NB4 (cell line): ENCODE measurements around the gene KDM4C.

ENCODE experiments used
- DNase-seq: peaks from one replicate; pipeline ENCODE4 v3.0.0; 2010; ENCODE audit warnings: low read depth
- H3K4me3 ChIP-seq: one replicate; pipeline ENCODE4 v1.5.1; 2011; ENCODE audit warnings: mild to moderate bottlenecking, low read depth, low read length, moderate library complexity
- CTCF ChIP-seq: IDR thresholded peaks from one replicate; pipeline ENCODE4 v1.5.1; 2012; ENCODE audit warnings: low read depth, low read length
- MAX ChIP-seq: IDR thresholded peaks from 2 replicates; pipeline ENCODE4 v1.6.1; 2011; ENCODE audit warnings: low read depth, low read length
- MYC ChIP-seq: IDR thresholded peaks from 2 replicates; pipeline ENCODE4 v1.6.1; 2011; ENCODE audit warnings: low read depth, low read length
- POLR2A ChIP-seq: IDR thresholded peaks from 2 replicates; pipeline ENCODE4 v1.6.1; 2011; ENCODE audit warnings: mild to moderate bottlenecking; ENCODE audit not compliant: insufficient read length; ENCODE audit errors: extremely low read depth

The KDM4C gene

GRCh38 chr9:7148243-7148765 is 390.5 kb downstream of the KDM4C start:
- H3K4me3 ChIP-seq, result no peak overlapping the region
- TF ChIP-seq MYC (no peak), CTCF (no peak), POLR2A (no peak), MAX (no peak)
- no peak for DNase-seq

- TF ChIP-seq MAX (no peak), CTCF (no peak), MYC (no peak), POLR2A (no peak)
- H3K4me3 ChIP-seq, result no peak overlapping the region
- no peak for DNase-seq
These were observed 391.5 kb downstream of the KDM4C start for GRCh38 chr9:7149258-7149657.

- H3K4me3 ChIP-seq, result peak overlapping the region; percentile 22
- TF ChIP-seq MAX, result peak; percentile 19; the same call in 1 of the 2 replicates
- no peak for TF ChIP-seq CTCF
- TF ChIP-seq MYC, result no peak
- no peak for TF ChIP-seq POLR2A
- DNase-seq, result peak; percentile 96
These were observed 392.5 kb downstream of the KDM4C start for GRCh38 chr9:7150153-7150890.

- no peak overlapping the region for H3K4me3 ChIP-seq
- TF ChIP-seq CTCF, result no peak
- no peak for TF ChIP-seq MAX
- TF ChIP-seq POLR2A, result no peak
- no peak for TF ChIP-seq MYC
- DNase-seq, result no peak
These were observed 395.4 kb downstream of the KDM4C start for GRCh38 chr9:7153134-7153533.

- H3K4me3 ChIP-seq, result no peak overlapping the region
- TF ChIP-seq CTCF (no peak), MAX (no peak), MYC (no peak), POLR2A (no peak)
- DNase-seq, result no peak
These were observed 395.8 kb downstream of the KDM4C start for GRCh38 chr9:7153566-7153965.
